Mesothelial cell of epicardium (in vitro differentiated cells): Measurements from ENCODE around the gene CSMD2. TPM values are rescaled to one million over a fixed set of nuclear protein-coding genes. Genes with fewer than 3 reads are reported as not detected.

Experiments
- DNase-seq, 2 experiments: peaks; one replicate each; pipeline ENCODE4 v3.0.0; 2021; ENCODE audit warnings: low spot score in 2 of 2; ENCODE audit not compliant: unreplicated experiment in 2 of 2
- H3K27ac Mint-ChIP-seq: 2 replicates; pipeline ENCODE4 v1.8.0; 2021; ENCODE audit warnings: mixed read lengths
- H3K27me3 Mint-ChIP-seq: 2 replicates; pipeline ENCODE4 v1.8.0; 2021; ENCODE audit warnings: low read depth, mixed read lengths
- H3K36me3 Mint-ChIP-seq: 2 replicates; pipeline ENCODE4 v1.8.0; 2021; ENCODE audit warnings: mixed read lengths
- H3K4me1 Mint-ChIP-seq: 2 replicates; pipeline ENCODE4 v1.8.0; 2021; ENCODE audit warnings: mixed read lengths
- H3K4me3 Mint-ChIP-seq: 2 replicates; pipeline ENCODE4 v1.8.0; 2021; ENCODE audit warnings: mild to moderate bottlenecking, moderate library complexity, mixed read lengths
- H3K9me3 Mint-ChIP-seq: 2 replicates; pipeline ENCODE4 v1.8.0; 2021; ENCODE audit warnings: mixed read lengths
- total RNA-seq: library from RNA; stranded (reverse); gene quantifications from 3 replicates; pipeline ENCODE4 v1.2.1, GENCODE V29; 2021
- TF ChIP-seq, protein P1 (sequence below): fragments of 200-600 bp; sonication (generic); IDR thresholded peaks from one replicate; pipeline ENCODE4 v1.5.0; 2021; ENCODE audit warnings: antibody characterized with exemption; ENCODE audit not compliant: unreplicated experiment

The CSMD2 gene
- total RNA-seq, 1 donor from 2014 or later = 1.9 TPM

- Mint-ChIP-seq H3K36me3 (no peaks in the 10 kb centered on the region), H3K4me3 (no peak within 1 kb of the TSS), H3K27me3 (peaks cover 93% of the 10 kb centered on the region), H3K4me1 (no peaks in the 10 kb centered on the region), H3K27ac (no peak within 1 kb of the TSS), H3K9me3 (no peaks in the 10 kb centered on the region)
- TF ChIP-seq, protein P1, sequence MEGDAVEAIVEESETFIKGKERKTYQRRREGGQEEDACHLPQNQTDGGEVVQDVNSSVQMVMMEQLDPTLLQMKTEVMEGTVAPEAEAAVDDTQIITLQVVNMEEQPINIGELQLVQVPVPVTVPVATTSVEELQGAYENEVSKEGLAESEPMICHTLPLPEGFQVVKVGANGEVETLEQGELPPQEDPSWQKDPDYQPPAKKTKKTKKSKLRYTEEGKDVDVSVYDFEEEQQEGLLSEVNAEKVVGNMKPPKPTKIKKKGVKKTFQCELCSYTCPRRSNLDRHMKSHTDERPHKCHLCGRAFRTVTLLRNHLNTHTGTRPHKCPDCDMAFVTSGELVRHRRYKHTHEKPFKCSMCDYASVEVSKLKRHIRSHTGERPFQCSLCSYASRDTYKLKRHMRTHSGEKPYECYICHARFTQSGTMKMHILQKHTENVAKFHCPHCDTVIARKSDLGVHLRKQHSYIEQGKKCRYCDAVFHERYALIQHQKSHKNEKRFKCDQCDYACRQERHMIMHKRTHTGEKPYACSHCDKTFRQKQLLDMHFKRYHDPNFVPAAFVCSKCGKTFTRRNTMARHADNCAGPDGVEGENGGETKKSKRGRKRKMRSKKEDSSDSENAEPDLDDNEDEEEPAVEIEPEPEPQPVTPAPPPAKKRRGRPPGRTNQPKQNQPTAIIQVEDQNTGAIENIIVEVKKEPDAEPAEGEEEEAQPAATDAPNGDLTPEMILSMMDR = no peak
- no peak for DNase-seq
Observed at GRCh38 chr1:34176830-34177603, 12.0 kb upstream of the CSMD2 start, which contains the start of gene C1orf94. Gene C1orf94, plus strand, starts transcription at chr1:34176907. Its CDS starts 883 bp downstream, at chr1:34177790.

GRCh38 chr1:34175744-34176143, 10.7 kb upstream of the CSMD2 start:
- no peaks in the 10 kb centered on the region for H3K36me3 Mint-ChIP-seq
- no peaks in the 10 kb centered on the region for H3K4me1 Mint-ChIP-seq
- H3K27me3 Mint-ChIP-seq = peaks cover 93% of the 10 kb centered on the region

GRCh38 chr1:34167389-34167788, 2.4 kb upstream of the CSMD2 start:
- H3K27ac Mint-ChIP-seq = no peak overlapping the region

More at GRCh38 chr1:34175744-34176143, 10.7 kb upstream of the CSMD2 start:
- DNase-seq = no peak
- no peak overlapping the region for H3K4me3 Mint-ChIP-seq
- no peaks in the 10 kb centered on the region for H3K9me3 Mint-ChIP-seq
- H3K27ac Mint-ChIP-seq = no peak overlapping the region
- TF ChIP-seq, protein P1 = no peak

DNA sequence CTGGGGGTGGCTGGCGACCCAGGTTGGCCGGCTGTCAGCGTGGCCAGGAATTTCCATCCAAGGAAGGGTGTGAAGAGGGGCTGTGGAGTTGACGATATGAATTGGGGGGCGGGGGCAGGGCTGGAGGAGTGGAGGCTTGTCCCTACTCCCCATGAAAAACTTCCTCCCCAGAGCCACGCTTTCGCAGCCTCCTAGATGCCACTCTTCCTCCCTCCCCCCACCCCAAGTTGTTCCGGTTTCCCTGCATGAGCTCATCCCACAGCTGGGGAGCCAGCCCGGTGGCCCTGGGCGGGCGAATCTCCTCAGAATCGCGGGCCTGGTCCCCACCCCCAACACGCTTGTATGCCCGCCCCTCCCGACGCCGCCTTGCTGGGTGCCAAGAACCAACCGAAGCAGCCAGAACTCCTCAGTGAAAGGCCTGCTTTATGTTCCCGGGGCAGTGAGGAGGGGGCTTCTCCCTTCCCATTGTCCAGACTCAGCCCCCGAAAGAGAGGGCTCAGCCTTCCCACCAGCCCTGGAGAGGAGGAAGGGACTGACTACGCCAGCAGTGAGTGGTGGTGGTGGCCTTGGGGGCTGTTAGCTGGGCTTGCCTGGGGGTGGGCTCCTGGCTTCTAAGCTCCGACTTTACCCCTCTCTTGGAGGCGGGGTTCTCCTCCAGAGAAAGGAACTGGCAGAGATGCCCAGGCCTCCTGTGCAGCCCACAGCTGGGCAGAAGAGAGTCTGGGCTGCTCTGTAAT, 1.8 kb upstream of the CSMD2 start:
- peaks cover 97% of the 10 kb centered on the region for H3K27me3 Mint-ChIP-seq

More at GRCh38 chr1:34167389-34167788, 2.4 kb upstream of the CSMD2 start:
- Mint-ChIP-seq H3K4me1 (peaks cover 17% of the 10 kb centered on the region), H3K4me3 (no peak overlapping the region), H3K36me3 (no peaks in the 10 kb centered on the region), H3K9me3 (no peaks in the 10 kb centered on the region), H3K27me3 (peaks cover 97% of the 10 kb centered on the region)
- TF ChIP-seq, protein P1 = no peak
- no peak for DNase-seq

DNA sequence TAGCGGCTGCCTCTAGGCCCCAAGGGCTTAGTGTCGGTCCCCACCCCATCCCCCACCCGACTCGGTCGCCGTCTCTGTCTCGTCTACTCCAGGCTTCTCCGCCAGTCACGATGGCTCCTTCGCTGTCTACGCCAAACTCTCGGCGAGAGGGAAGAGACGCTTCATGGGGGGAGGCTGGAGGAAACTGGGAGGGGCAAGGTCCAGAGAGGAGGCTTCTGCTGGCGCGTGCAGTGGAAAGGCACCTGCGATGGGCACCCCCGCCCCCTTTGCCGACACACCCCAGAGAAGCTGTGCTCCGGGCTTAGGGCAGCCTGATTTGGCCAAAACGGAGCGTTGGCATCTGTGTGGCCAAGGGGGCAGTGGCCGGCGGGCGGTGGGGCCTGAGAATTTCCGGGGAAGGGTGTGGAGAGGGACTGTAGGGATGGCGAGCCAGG, 1.2 kb upstream of the CSMD2 start:
- Mint-ChIP-seq H3K36me3 (no peaks in the 10 kb centered on the region), H3K4me1 (peaks cover 17% of the 10 kb centered on the region), H3K9me3 (no peaks in the 10 kb centered on the region), H3K27me3 (peaks cover 97% of the 10 kb centered on the region), H3K27ac (no peak overlapping the region), H3K4me3 (peak overlapping the region; percentile 17)
- TF ChIP-seq, protein P1 = no peak
- no peak for DNase-seq

More for the DNA sequence above, 1.8 kb upstream of the CSMD2 start:
- TF ChIP-seq, protein P1 = no peak
- DNase-seq = no peak
- peak overlapping the region; percentile 17 for H3K4me3 Mint-ChIP-seq
- no peaks in the 10 kb centered on the region for H3K9me3 Mint-ChIP-seq
- peaks cover 17% of the 10 kb centered on the region for H3K4me1 Mint-ChIP-seq
- H3K36me3 Mint-ChIP-seq = no peaks in the 10 kb centered on the region
- H3K27ac Mint-ChIP-seq = no peak overlapping the region
